Measurements from ENCODE around the gene ZNF445.
"Not testable (repeated sequence)": the region's sequence is repeated elsewhere in the genome, so short reads cannot be mapped to it uniquely, and the experiment has no call there.

Gene ZNF445

DNA sequence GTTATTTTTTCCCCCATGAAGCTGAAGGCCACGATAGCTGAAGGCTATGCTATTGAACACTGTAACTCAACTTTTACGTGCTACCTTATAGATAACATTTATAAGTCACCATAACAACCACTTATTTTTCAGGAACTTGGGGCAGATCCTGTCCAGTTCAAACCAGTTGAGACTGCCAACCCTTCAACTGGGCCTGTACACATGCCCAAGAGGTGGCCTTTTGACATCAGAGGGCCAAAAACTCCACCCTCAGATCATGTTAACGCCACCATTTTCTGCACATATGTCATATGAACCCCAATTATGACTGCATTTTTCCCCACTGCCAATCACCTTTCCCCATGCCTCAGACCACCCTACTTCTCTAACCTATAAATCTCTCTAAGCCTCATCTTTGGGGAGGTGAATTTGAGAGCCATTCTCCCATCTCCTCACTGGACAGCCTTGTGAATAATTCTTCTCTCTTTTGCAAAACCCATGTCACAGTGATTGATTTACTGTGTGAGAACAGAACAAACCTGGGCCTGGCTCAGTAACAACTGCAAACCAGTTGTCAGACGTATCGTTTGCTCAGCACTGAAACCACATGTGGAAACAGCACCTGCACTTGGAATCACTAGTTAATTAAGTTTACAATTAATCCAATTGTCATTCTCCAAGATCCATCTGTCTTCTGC is 42.5 kb downstream of the ZNF445 start:
- DNase-seq (ENCODE audit: low read depth in 2 of 2) = no peak

DNA sequence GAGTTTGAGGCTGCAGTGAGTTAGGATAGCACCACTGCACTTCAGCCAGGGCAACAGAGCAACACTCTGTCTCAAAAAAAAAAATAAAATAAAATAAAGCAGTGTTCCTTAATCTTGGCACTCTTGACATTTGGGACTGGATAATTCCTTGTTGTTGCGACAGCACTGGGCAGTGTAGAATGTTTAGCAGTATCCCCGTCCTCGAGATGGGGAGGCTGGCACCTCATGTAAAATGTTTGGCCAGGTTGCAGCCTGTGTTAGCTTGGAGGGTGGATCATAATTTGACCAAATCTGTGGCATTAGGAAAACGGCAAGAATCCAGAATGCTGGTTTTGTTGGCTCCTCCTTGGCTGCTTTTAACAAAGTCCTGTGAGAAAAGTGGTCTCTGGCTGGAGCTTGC is 47.0 kb downstream of the ZNF445 start:
- no peak for DNase-seq (ENCODE audit: low read depth in 2 of 2)

DNA sequence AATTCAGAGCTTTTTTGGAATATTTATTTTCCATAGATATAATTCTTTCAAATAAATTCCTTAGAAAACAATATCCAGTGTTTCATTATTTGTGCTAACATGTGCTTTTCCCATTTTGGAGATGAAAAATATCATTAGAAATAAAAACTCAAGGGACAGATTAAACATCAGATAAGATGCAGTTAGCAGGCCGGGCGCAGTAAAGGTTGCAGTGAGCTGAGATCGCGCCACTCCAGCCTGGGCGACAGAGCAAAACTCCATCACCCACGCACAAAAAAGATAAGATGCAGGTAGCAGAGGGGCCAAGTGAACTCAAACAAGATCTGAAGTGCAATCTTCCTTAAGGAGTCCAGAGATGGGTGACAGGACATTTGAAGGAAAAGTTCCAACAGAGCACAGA is 48.0 kb downstream of the ZNF445 start:
- DNase-seq (ENCODE audit: low read depth in 2 of 2) = no peak

DNA sequence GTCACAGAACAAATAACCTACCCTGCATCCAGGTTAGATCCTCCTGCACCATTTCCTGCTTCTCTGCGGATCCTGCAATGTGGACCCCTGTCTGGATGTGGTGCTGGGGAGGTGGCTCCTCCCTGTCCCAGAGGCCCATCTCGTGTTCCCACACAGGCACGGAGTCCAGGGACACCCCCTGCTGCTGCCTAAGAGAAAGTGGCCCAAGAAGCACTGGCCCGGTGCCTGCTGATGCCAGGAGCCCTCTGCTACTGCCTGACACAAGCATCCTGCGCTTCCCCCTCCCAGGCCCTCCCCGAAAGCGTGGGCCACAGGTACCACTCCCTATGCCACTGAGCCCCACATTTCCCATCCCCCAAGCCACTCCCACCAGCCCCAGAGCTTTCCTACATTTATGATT is 48.6 kb downstream of the ZNF445 start:
- DNase-seq (ENCODE audit: low read depth in 2 of 2) = no peak

DNA sequence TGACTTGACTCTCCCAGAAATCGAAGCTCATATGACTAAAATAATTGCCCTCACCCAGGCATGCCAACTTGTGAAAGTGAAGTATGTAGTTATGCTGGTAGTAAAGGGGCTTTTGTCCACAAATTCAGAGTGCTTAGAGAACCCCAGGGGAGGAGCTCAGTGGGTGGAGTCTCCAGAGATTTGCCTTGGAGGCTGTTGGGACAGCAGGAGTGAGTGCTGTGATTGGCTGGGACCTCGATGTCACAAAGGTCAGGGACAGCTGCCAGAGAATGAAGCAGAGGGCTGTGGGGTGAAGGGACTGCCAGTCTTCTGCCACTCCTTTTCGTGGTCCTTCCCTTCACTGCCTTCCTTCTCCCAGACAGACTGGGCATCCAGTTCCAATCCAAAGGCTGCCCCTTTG is 49.8 kb downstream of the ZNF445 start:
- no peak for DNase-seq (ENCODE audit: low read depth in 2 of 2)

DNA sequence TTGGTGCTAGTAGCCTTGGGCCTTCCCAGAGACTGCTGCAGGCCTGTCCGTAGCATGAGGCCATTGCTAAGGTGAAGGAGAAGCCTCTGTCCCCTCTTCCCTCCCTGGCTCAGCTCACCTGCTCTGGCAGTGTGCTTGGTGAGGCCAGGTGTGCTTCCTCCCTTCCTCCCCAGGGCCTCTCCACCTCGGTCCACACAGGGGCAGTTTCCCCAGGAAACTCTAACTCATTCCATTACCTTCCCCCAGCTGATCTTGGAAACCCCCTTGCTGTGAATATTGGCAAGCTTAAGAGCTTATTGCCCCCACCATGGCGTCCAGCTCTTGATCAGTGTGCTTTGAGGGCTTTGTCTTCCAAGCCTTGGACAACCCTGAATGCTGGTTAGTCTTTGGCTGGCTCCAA is 52.7 kb downstream of the ZNF445 start:
- no peak for DNase-seq (ENCODE audit: low read depth in 2 of 2)

DNA sequence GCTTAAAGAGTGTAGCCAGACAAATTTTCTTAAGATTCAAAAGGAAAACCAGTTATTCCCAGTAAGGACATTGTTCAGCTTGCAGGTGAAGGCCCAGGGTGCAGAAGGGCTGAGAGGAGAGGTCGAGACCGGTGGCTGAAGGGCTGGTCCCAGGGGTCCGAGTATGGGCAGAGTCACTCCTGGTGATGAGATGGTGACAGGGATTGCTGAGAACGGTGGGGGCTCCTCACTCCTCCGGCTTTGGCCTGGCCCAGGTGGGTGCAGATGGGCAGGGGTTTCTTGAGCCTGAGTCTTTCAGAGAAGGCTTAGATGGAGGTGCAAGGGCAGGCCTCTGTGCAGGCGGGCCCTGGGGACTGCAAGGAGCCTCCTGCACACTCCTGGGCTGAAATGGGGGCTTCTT is 56.2 kb downstream of the ZNF445 start:
- DNase-seq (ENCODE audit: low read depth in 2 of 2) = no peak

DNA sequence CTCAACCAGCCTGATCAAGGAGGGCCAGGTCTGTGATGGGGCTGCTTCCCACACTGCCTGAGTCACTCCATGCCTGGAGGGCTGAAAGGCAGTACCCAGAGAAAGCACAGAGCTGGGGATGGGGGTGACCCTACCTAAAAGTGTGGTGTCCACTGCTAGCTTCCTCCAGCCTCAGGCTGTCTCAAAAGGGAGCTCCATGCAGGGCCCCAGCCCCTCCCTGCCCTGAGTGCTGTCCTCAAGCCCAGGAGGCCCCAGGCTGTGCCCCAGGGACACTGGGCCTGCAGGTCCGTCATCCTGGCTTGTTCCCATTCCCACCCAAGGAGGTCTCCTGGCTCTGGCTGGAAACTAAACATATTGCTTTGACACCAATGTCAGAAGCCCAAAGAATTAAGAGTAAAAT is 56.8 kb downstream of the ZNF445 start:
- DNase-seq (ENCODE audit: low read depth in 2 of 2) = no peak

DNA sequence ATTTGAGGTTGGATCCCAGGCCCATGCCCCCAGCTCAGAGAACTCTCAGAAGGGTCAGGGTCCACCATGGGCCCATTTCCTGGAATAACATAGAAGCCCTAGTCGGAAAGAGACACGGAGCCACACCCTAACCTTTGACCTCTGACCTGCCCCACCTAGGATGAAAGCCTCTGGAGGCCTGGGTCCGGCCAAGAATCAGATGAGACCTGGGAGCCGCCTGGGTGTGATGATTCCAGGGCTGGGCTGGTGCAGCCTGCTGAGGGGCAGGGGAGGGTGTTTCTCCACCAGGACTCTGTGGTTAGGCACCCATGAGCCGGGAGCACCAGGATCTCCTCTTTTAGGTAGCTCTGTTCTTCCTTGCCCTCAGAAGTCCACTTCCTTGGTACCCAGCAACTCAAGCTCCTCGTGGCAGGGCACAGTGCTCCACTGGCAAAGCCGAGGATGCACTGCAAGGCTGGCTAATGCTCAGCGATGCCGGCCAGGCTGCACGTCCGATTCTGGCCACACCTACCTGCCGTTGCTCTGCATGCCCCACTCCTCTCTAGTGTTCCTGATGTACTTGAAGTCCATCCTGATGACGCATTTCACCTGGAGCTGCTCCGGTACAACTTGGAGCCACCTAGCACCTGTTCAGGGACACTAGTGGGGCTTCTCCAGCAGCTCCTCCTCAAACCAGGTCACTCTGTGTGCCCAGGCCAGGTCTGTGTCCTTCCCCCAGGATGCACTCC is 57.4 kb downstream of the ZNF445 start:
- DNase-seq (ENCODE audit: low read depth in 2 of 2) = no peak

DNA sequence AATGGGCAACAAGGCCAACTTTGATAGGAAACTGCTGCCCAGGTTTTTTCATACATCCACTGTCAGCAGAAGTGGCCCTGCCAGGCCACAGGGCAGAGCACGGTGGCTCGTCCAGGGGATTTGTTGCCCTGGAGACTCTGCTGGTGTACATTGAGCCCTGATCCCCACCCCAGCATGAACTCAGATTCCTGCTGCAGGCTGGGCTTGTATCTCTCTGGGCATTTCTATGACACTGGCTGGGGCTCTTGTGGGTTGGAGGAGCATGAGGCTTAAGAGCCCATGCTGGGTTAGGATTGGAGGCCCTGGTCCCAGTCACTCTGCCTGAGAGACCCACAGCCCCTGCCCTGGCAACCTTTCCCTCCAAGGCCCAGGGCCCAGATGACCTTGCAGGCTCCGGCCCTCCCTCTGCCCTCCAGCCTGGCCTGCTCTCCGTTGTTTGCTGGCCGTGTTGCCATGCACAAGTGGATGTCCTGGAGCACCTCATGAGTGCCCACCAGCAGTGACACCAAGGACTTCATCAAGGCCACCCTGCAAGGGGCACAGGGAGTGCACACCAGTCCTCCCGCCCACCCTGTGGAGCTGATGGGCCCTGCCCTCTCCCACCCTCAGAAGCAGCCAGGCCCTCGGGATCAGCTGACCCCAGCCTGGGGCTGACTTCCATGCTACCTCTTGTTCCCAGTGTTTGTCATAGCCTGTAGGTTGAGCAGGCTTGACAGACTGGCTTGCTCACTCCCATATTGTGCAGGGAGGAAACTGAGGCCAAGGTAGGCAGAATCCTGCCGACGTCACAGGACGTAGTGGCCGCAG is 58.2 kb downstream of the ZNF445 start:
- DNase-seq (ENCODE audit: low read depth in 2 of 2) = no peak

DNA sequence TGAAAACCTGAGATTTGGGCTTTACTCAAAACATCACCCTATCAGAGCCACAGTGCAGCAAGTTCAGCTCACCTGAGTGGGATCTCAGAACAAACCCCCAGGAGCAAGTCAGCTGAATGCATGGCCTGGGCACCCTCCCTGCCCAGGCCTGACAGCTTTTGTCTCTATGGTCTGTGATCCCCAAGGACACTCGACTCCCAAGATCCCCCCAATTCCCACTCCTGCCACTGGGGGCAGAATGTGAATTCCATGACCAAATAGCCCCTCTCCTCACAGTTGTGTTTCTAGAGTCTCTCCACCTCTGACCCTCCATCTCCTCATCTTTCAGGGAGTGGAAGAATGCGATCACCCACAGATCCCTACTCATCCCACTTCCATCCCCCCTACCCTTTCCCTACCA is 58.9 kb downstream of the ZNF445 start:
- DNase-seq (ENCODE audit: low read depth in 2 of 2) = no peak

DNA sequence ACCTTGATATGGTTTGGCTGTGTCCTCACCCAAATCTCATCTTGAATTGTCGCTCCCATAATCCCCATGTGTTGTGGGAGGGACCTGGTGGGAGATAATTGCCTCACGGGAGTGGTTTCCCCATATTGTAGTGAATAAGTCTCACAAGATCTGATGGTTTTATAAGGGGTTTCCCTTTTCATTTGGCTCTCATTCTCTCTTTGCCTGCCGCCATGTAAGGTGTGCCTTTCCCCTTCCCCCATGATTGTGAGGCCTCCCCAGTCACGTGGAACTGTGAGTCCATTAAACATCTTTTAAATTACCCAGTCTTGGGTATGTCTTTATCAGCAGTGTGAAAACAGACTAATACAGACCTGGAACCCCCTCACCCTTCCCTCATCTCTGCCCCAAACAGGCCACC is 59.4 kb downstream of the ZNF445 start:
- DNase-seq (ENCODE audit: low read depth in 2 of 2) = not testable (repeated sequence)

DNA sequence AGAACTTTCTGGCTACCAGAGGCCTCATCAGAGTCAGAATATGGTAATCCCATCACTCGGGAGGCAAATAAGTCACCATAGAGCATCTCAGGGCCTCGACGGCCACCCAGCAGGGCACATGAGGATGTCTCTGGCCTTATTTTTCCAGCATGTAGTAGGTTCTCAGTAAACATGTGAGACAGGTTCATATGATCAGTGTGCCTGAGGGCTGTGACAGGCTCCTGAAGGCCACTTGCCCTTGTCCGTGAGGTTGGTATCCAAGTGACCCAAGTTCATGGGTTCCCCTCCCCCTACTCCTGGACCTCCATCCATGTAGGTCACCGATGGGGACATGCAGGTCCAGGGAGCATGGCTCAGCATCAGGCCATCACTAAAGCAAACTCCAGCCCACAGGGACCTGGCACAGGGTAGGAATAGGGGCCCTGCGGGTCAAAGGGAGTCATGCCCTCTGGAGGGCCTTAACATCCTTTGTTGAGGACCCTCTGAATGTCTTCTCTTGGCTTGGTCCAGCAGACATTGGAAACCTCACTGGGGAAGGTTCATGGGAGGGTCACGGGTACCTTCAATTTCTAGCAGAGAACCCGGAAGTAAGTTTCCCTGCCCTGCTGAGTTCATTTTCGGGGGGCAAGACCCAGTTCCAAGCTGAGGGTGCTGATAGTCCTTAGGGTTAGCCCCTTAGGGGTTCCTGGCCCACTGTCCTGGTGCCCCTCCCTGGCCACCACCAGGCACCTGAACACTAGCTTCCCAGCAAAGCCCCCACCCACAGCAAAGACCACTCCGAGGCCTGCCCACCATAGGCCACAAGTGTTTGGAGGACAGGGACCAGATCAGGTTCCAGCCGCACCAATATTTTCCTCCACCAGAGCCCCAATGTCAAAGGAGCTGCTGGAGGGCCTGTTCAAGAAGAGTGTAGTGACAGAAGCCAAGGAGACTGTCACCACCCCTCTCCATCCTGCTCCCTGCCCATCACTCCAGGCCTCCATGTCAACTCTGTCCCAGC is 61.1 kb downstream of the ZNF445 start:
- DNase-seq (ENCODE audit: low read depth in 2 of 2) = no peak

DNA sequence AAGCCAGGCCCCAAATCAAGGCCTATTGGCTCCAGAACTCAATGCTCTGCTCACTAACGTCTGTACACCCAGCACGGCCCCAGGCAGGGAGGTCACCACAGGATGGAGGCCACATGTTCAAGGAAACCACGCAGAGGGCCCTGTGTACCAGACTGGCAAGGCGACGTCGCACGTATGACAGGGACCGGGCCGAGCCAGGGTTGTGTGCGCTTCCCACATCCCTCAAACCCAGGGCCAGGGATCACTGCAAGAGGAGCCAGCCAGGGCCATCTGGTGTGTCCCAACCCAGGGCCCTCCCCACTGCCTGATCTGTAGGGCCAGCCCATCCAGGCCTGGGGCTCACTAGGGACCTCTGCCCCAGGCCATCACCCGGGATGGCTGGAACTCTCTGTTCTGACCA is 62.0 kb downstream of the ZNF445 start:
- no peak for DNase-seq (ENCODE audit: low read depth in 2 of 2)

DNA sequence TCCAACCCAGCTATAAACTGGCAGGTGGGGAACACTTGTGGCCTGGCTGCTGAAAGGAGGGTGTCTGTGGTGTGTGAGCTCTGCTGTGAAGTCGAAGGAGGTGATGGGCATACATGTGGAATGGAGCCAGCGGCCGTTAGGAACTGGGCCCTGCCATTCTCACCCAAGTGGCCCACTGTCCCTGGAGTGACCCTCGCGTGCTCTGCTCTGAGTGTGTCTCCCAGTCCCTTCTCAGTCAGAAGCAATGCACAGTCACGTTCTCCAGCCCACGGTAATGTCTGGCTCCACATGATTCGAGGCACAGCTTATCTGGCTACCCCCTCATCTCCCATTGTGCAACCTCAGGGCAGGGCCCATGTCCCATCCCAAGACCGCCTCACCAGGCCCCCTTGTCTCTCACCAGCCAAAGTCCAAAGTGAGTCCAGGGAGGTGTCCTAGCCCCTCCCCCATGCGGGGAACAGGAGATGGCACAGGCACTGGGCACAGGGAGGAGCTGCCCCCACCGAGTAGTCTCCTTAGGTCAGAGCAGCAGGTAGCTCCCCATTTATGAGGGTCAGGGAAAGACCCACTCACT is 62.9 kb downstream of the ZNF445 start:
- no peak for DNase-seq (ENCODE audit: low read depth in 2 of 2)

DNA sequence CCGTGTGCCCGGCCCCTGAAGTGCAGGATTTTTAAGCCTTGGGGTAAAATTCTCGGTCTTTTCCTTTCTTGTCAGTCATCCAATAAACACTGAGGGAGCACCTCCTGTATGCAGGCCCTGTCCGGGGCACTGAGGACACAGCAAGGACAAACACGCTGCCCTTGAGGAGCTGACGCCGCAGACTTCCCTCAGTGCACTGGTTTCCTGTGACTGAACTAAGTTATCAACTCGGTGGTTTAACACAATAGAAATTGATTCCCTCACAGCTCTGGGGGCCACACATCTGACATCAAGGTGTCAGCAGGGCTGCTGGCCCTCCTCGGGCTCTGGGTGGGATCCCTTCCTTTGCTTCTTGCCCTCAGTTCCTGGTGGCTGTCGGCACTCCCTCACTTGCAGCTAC is 65.1 kb downstream of the ZNF445 start:
- no peak for DNase-seq (ENCODE audit: low read depth in 2 of 2)

DNA sequence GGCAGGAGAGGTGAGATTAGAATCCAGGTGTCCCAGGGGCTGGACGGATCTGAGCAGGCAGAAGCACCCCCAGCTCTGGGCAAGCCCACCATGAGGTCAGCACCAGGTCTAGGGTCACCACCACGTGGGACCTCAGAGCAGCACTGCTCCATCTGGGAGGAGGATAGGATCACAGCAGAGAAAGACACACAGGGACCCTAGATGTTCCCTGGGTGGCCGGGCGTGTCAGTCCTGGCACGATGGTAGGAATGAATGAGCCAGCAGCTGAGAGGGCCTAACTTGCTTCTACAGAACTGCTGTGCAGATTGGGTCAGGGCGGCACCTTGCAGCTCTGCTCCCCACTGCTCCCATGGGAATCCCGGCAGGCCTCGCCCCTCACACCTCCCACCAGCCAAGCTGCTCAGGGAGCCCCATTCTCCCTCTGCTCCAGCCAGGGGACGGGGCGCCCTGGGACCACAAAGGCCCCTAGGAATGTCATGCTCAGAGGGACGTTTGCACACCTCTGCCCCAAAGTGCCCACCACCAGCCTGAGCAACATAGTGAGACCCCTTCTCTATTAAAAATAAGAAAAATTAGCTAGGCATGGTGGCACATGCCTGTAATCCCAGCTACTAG is 66.3 kb downstream of the ZNF445 start:
- DNase-seq (ENCODE audit: low read depth in 2 of 2) = no peak

DNA sequence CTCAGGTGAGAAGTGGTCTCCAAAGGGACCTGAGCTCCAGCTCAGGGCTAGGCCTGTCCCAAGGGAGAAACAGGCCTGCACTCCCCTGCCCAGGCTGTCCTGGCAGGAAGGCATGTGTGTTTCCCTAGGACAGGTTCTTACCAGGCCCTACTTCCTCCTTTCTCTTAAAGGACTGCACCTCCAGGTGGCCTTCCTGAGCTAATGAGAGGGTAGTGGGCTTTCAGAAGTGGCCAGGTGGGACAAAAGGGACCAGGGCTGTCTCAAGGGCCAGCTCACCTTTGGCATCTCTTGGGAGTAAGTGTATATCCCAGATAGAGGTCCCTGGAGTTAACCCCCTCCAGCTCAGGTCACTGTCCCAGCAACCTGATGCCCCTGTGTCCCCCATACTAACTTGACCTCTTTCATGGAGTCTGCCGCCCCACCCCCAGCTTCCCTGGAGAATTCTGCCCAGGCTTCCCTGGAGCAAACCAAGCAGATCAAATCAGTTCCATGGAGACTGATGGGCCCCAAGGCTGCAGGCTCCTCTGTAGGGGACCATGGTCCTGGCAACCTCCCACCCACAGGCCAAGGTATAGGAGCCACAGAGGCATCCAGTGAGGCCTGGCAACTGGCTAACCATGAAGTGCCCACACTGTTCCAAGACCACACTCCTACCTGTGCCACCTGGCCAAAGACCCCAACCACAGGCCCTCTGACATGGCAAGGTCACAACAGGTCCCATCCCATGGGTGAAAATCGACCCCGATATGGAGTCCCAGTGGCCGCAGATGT is 67.6 kb downstream of the ZNF445 start:
- no peak for DNase-seq (ENCODE audit: low read depth in 2 of 2)

DNA sequence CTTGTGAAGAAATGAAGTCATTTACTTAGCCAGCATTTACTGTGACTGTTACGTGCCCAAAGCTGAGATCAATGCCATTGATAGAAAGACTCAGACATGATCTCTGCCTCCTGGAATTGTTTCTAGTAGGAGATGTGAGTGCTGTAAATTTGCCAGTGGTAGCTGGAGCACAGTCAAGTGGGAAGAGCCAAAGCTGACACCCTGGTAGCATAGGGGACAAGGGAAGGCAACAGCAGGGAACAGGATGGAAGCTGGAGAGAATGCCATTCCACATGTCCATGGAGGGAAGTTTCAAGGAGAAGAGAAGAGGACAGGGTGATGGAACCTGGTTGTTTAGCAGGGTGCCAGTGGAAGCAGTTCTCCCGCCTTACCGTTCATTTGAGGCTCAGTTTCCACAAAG is 74.9 kb downstream of the ZNF445 start:
- DNase-seq (ENCODE audit: low read depth in 2 of 2) = no peak

DNA sequence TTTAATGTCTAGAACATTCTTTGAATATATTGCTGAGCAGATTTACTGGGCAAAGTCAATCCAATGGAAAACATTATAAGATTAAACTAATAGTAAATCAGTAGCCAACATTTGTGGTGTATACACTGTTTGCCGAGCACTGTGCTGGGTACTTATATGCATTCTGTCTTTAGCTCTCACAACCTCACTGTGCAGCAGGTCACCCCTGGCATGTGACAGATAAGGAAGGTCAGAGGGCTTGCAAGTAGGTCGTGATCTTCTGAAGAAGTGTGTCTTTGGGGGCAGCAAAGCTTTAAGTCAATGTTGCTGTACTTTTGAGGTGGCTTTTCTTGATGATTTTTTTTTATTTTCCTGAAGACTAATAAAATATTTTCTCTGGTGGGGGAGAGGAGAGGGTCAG is 76.7 kb downstream of the ZNF445 start:
- no peak for DNase-seq (ENCODE audit: low read depth in 2 of 2)

All from stimulated activated CD8-positive, alpha-beta memory T cell treated with anti-CD3 and anti-CD28 coated beads, Interleukin-15, amount 100 ng/mL, for 48 hours (primary cell).